ENCODE measurements around the gene MRPL23. TPM values are rescaled to one million over a fixed set of nuclear protein-coding genes. Genes with fewer than 3 reads are reported as not detected.

MRPL23 gene
- total RNA-seq, 1 experiment from 2014 or later: 250 TPM

Other genes starting within 250 kb of the MRPL23 start
- not detected in 2 replicates for gene IFITM10, start 196.7 kb upstream of the MRPL23 start, total RNA-seq (2014; rRNA removed; shearing (Covaris generic))
- 192 and 219 TPM in 2 replicates for gene CTSD, start 183.4 kb upstream of the MRPL23 start, total RNA-seq (2014; rRNA removed; shearing (Covaris generic))
- not detected in 2 replicates for gene SYT8, start 112.3 kb upstream of the MRPL23 start, total RNA-seq (2014; rRNA removed; shearing (Covaris generic))
- gene TNNI2, start 108.4 kb upstream of the MRPL23 start, total RNA-seq (2014; rRNA removed; shearing (Covaris generic)): not detected in 2 replicates
- 0.20 TPM in 1 of 2 replicates, not detected in the other for gene LSP1, start 94.2 kb upstream of the MRPL23 start, total RNA-seq (2014; rRNA removed; shearing (Covaris generic))
- gene PRR33, start 55.4 kb upstream of the MRPL23 start, total RNA-seq (2014; rRNA removed; shearing (Covaris generic)): not detected in 2 replicates
- gene TNNT3, start 27.6 kb upstream of the MRPL23 start, total RNA-seq (2014; rRNA removed; shearing (Covaris generic)): not detected in 2 replicates
- gene H19, start 50.5 kb downstream of the MRPL23 start, total RNA-seq (2014; rRNA removed; shearing (Covaris generic)): 17.0 and 19.9 TPM in 2 replicates
- gene IGF2, start 192.1 kb downstream of the MRPL23 start, total RNA-seq (2014; rRNA removed; shearing (Covaris generic)): 0.06 TPM in 1 of 2 replicates, not detected in the other
- gene INS, start 213.9 kb downstream of the MRPL23 start, total RNA-seq (2014; rRNA removed; shearing (Covaris generic)): not detected in 2 replicates
- 0.49 TPM in 1 of 2 replicates, not detected in the other for gene TH, start 224.5 kb downstream of the MRPL23 start, total RNA-seq (2014; rRNA removed; shearing (Covaris generic))

Measured in G401 (cell line).